Mesenchymal stem cell (in vitro differentiated cells and primary cell): ENCODE measurements around the gene CBL.

Source experiments
- DNase-seq: peaks from one replicate; pipeline ENCODE4 v3.0.0-alpha.2; 2013
- H2AFZ ChIP-seq: one replicate; pipeline ENCODE4 v1.6.1; 2013; ENCODE audit warnings: low read depth, mild to moderate bottlenecking, control low read depth, inconsistent platforms, low read length, moderate library complexity
- H2AK5ac ChIP-seq: 2 replicates; pipeline ENCODE4 v1.6.1; 2013; ENCODE audit warnings: low read length, moderate library complexity, mild to moderate bottlenecking, inconsistent platforms; ENCODE audit not compliant: severe bottlenecking
- H2BK120ac ChIP-seq: one replicate; pipeline ENCODE4 v1.6.1; 2013; ENCODE audit warnings: low read depth, mild to moderate bottlenecking, inconsistent platforms, low read length, moderate library complexity
- H2BK12ac ChIP-seq, 2 experiments: one replicate each; pipeline ENCODE4 v1.6.1; 2013; ENCODE audit warnings: inconsistent platforms in 2 of 2, low read length in 2 of 2, mild to moderate bottlenecking in 2 of 2, moderate library complexity in 2 of 2, control low read depth in 1 of 2
- H2BK15ac ChIP-seq: one replicate; pipeline ENCODE4 v1.6.1; 2013; ENCODE audit warnings: mild to moderate bottlenecking, low read depth, inconsistent platforms; ENCODE audit not compliant: poor library complexity, severe bottlenecking
- H2BK5ac ChIP-seq: 2 replicates; pipeline ENCODE4 v1.6.1; 2013; ENCODE audit warnings: low read depth, mild to moderate bottlenecking, low read length, control low read depth, inconsistent platforms; ENCODE audit not compliant: poor library complexity, severe bottlenecking
- H3K14ac ChIP-seq, 2 experiments: one replicate each; pipeline ENCODE4 v1.6.1; 2013; ENCODE audit warnings: inconsistent platforms in 2 of 2, low read length in 2 of 2, control low read depth in 1 of 2, mild to moderate bottlenecking in 1 of 2, moderate library complexity in 1 of 2
- H3K18ac ChIP-seq, 2 experiments: one replicate each; pipeline ENCODE4 v1.6.1; 2013; ENCODE audit warnings: inconsistent platforms in 2 of 2, low read length in 2 of 2, control low read depth in 1 of 2, low read depth in 1 of 2, mild to moderate bottlenecking in 1 of 2
- H3K23ac ChIP-seq, 2 experiments: one replicate each; pipeline ENCODE4 v1.6.1; 2013; ENCODE audit warnings: inconsistent platforms in 2 of 2, low read length in 2 of 2, mild to moderate bottlenecking in 2 of 2, moderate library complexity in 2 of 2, control low read depth in 1 of 2
- H3K27ac ChIP-seq: 2 replicates; pipeline ENCODE4 v1.5.1; 2013; ENCODE audit warnings: mild to moderate bottlenecking, moderate library complexity, low read length, control low read depth, inconsistent platforms; ENCODE audit not compliant: poor library complexity, severe bottlenecking
- H3K27me3 ChIP-seq, 2 experiments: 2 replicates each; pipeline versions ENCODE4 v1.6.1 to v1.7.0; 2013; ENCODE audit warnings: low read length in 2 of 2, mild to moderate bottlenecking in 2 of 2, moderate library complexity in 2 of 2, control low read depth in 1 of 2, inconsistent platforms in 1 of 2; ENCODE audit not compliant: control insufficient read depth in 1 of 2, insufficient read depth in 1 of 2
- H3K36me3 ChIP-seq, 2 experiments: 2 replicates each; pipeline versions ENCODE4 v1.6.1 to v1.7.0; 2013; ENCODE audit warnings: low read length in 2 of 2, control low read depth in 1 of 2, inconsistent platforms in 1 of 2, low read depth in 1 of 2, mild to moderate bottlenecking in 1 of 2; ENCODE audit not compliant: insufficient read depth in 2 of 2, control insufficient read depth in 1 of 2
- H3K4ac ChIP-seq, 2 experiments: one replicate each; pipeline ENCODE4 v1.6.1; 2013; ENCODE audit warnings: inconsistent platforms in 2 of 2, low read length in 2 of 2, mild to moderate bottlenecking in 2 of 2, moderate library complexity in 2 of 2, control low read depth in 1 of 2, low read depth in 1 of 2
- H3K4me1 ChIP-seq: 2 replicates; pipeline ENCODE4 v1.6.1; 2013; ENCODE audit warnings: low read depth, low read length, control low read depth; ENCODE audit not compliant: control insufficient read depth, insufficient read depth
- H3K4me2 ChIP-seq: 2 replicates; pipeline ENCODE4 v1.6.1; 2013; ENCODE audit warnings: low read length, mild to moderate bottlenecking, inconsistent platforms; ENCODE audit not compliant: poor library complexity, severe bottlenecking
- H3K4me3 ChIP-seq, 2 experiments: 2 replicates each; pipeline versions ENCODE4 v1.5.1 to v1.7.0; 2013; ENCODE audit warnings: low read length in 2 of 2, mild to moderate bottlenecking in 2 of 2, control low read depth in 1 of 2, low read depth in 1 of 2; ENCODE audit not compliant: insufficient read depth in 1 of 2
- H3K79me1 ChIP-seq: replicated peaks from 2 replicates; pipeline ENCODE4 v1.6.1; 2013; ENCODE audit warnings: mild to moderate bottlenecking, control low read depth, low read length, inconsistent platforms; ENCODE audit not compliant: poor library complexity, severe bottlenecking
- H3K9ac ChIP-seq: 2 replicates; pipeline ENCODE4 v1.7.0; 2013; ENCODE audit warnings: mild to moderate bottlenecking, low read length, moderate library complexity
- H3K9me3 ChIP-seq: 2 replicates; pipeline ENCODE4 v1.7.0; 2013; ENCODE audit warnings: mild to moderate bottlenecking, low read length; ENCODE audit not compliant: control insufficient read depth
- H4K8ac ChIP-seq: one replicate; pipeline ENCODE4 v1.6.1; 2013; ENCODE audit warnings: inconsistent platforms, mild to moderate bottlenecking, low read length, moderate library complexity
- H4K91ac ChIP-seq: one replicate; pipeline ENCODE4 v1.6.1; 2013; ENCODE audit warnings: mild to moderate bottlenecking, low read length, inconsistent platforms
- WGBS: methylation state at CpG from one replicate; pipeline ENCODE4 v1.1.7; 2013; ENCODE audit warnings: mixed read lengths; 5-methylcytosine and 5-hydroxymethylcytosine counted together

The CBL gene

GRCh38 chr11:119266063-119266462 lies 59.9 kb downstream of the CBL start:
- Histone ChIP-seq H3K4me1 (peaks cover 3% of the 10 kb centered on the region), H3K18ac (no peak overlapping the region), H3K9ac (no peak overlapping the region), H3K9me3 (no peaks in the 10 kb centered on the region), H2AFZ (no peak overlapping the region), H3K27ac (no peak overlapping the region), H2BK5ac (no peak overlapping the region), H4K91ac (no peak overlapping the region), H2BK15ac (no peak overlapping the region), H3K36me3 (no peaks in the 10 kb centered on the region), H3K4ac (no peak overlapping the region), H3K27me3 (no peaks in the 10 kb centered on the region), H2AK5ac (no peak overlapping the region), H3K79me1 (peaks cover 16% of the 10 kb centered on the region), H2BK120ac (no peak overlapping the region), H3K23ac (no peak overlapping the region), H2BK12ac (no peak overlapping the region), H3K4me3 (no peak overlapping the region), H4K8ac (no peak overlapping the region), H3K14ac (no peak overlapping the region), H3K4me2 (no peak overlapping the region)
- no peak for DNase-seq
- 100% methylated on average over 1 of the region's 3 CpGs for WGBS

GRCh38 chr11:119266517-119267255 lies 60.5 kb downstream of the CBL start:
- no peak for DNase-seq

GRCh38 chr11:119267645-119268044 lies 61.5 kb downstream of the CBL start:
- Histone ChIP-seq H2BK12ac (no peak overlapping the region), H3K18ac (no peak overlapping the region), H3K9ac (no peak overlapping the region), H3K4me3 (no peak overlapping the region), H3K23ac (no peak overlapping the region), H3K36me3 (peaks cover 0 to 7% of the 10 kb centered on the region in 2 experiments), H2BK120ac (no peak overlapping the region), H2AK5ac (no peak overlapping the region), H2AFZ (no peak overlapping the region), H4K91ac (no peak overlapping the region), H3K79me1 (peaks cover 16% of the 10 kb centered on the region), H3K4me2 (no peak overlapping the region), H3K14ac (no peak overlapping the region), H2BK5ac (no peak overlapping the region), H3K27me3 (no peaks in the 10 kb centered on the region), H3K4ac (no peak overlapping the region), H3K27ac (no peak overlapping the region), H3K9me3 (no peaks in the 10 kb centered on the region), H2BK15ac (no peak overlapping the region), H4K8ac (no peak overlapping the region), H3K4me1 (peaks cover 3% of the 10 kb centered on the region)
- no peak for DNase-seq
- 91% methylated on average over 5 of the region's 5 CpGs for WGBS

More at GRCh38 chr11:119266517-119267255, 60.5 kb downstream of the CBL start:
- WGBS, result 92% methylated on average over 6 of the region's 7 CpGs
- H3K79me1 ChIP-seq, result peaks cover 16% of the 10 kb centered on the region
- no peaks in the 10 kb centered on the region for H3K36me3 ChIP-seq
- H2BK12ac ChIP-seq, result no peak overlapping the region
- H2BK15ac ChIP-seq, result no peak overlapping the region
- H4K91ac ChIP-seq, result no peak overlapping the region
- H3K9me3 ChIP-seq, result no peaks in the 10 kb centered on the region
- no peak overlapping the region for H3K9ac ChIP-seq
- no peak overlapping the region for H3K27ac ChIP-seq
- no peak overlapping the region for H3K4me2 ChIP-seq
- no peaks in the 10 kb centered on the region for H3K27me3 ChIP-seq
- H2AK5ac ChIP-seq, result no peak overlapping the region
- no peak overlapping the region for H2BK5ac ChIP-seq
- H3K18ac ChIP-seq, result no peak overlapping the region
- no peak overlapping the region for H3K23ac ChIP-seq
- H3K4ac ChIP-seq, result no peak overlapping the region
- peaks cover 3% of the 10 kb centered on the region for H3K4me1 ChIP-seq
- H2BK120ac ChIP-seq, result no peak overlapping the region
- no peak overlapping the region for H3K4me3 ChIP-seq
- H4K8ac ChIP-seq, result no peak overlapping the region
- H2AFZ ChIP-seq, result no peak overlapping the region
- no peak overlapping the region for H3K14ac ChIP-seq

- no peak overlapping the region for H3K4me3 ChIP-seq
- H3K9ac ChIP-seq, result no peak overlapping the region
Measured at GRCh38 chr11:119273721-119274120, 67.6 kb downstream of the CBL start.

More at GRCh38 chr11:119273721-119274120, 67.6 kb downstream of the CBL start:
- no peak overlapping the region for H2BK12ac ChIP-seq
- no peak overlapping the region for H2BK15ac ChIP-seq
- no peak overlapping the region for H4K8ac ChIP-seq
- H2BK5ac ChIP-seq, result no peak overlapping the region
- no peak overlapping the region for H3K4ac ChIP-seq
- H4K91ac ChIP-seq, result no peak overlapping the region
- no peak overlapping the region for H2AK5ac ChIP-seq
- H2BK120ac ChIP-seq, result no peak overlapping the region
- DNase-seq, result no peak
- H3K36me3 ChIP-seq, result peaks cover 13 to 59% of the 10 kb centered on the region in 2 experiments
- no peak overlapping the region for H3K18ac ChIP-seq
- over 99% methylated on average over 6 of the region's 6 CpGs for WGBS
- no peak overlapping the region for H3K27ac ChIP-seq
- H3K4me1 ChIP-seq, result no peaks in the 10 kb centered on the region
- H3K4me2 ChIP-seq, result no peak overlapping the region
- H2AFZ ChIP-seq, result no peak overlapping the region
- H3K9me3 ChIP-seq, result no peaks in the 10 kb centered on the region
- H3K79me1 ChIP-seq, result peaks cover 16% of the 10 kb centered on the region
- H3K14ac ChIP-seq, result no peak overlapping the region
- no peaks in the 10 kb centered on the region for H3K27me3 ChIP-seq
- H3K23ac ChIP-seq, result no peak overlapping the region
